HG03159 (cell line): ENCODE measurements around the gene ACIN1.
"Not testable (repeated sequence)": the region's sequence is repeated elsewhere in the genome, so short reads cannot be mapped to it uniquely, and the experiment has no call there.

Experiments
- ATAC-seq: cut with Tn5 transposase; IDR thresholded peaks from one replicate; pipeline ENCODE4 v1.9.1; 2021; ENCODE audit warnings: mild to moderate bottlenecking, moderate library complexity; ENCODE audit not compliant: unreplicated experiment

Gene ACIN1

DNA sequence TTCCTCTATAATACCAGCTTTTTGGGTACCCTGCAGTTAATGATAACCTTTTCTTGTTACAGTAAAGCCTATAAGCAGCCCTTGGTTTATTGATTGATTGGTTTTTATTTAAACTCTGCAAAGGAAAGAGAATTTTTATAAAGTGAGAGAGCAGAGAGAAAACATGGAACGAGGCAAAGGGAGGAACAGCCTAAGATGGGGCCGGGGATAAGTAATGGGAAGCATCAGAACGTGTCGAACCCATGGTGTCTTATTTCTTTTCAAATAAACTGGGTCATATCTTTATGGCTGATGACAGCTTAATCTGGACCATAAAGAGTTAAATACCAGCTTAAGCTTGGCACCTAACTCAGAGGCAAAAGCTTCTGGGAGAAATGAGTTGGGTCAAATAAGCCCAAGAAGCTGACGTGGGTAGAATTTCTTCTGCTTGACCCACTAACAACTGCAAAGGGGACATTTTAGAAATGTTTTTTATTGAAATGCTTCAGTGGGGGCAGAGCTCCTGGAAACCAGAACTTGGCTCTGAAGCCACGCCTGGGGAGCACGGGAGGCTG is 73.0 kb downstream of the ACIN1 start:
- no peak for ATAC-seq

DNA sequence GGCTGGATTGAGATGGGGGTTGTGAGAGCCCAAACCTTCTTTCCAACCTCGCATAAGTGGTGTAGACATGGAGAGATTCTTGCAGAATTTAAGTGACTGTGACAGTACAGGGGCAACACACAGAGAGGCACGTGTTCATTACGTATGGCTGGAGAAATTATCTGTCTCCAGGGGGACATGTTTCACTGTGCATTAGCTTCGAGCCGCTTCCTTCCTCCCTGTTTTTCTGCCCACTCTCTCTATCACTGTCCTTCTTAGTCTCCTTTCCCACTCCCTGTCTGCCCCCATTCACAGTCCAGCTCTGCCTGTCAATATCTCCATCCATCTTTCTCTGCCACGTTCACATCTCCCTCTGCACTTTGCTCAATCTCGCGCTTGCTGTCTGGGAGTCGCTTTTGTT is 73.5 kb downstream of the ACIN1 start:
- no peak for ATAC-seq

GRCh38 chr14:23020143-23021128 is 74.5 kb downstream of the ACIN1 start:
- no peak for ATAC-seq

- no peak for ATAC-seq
Measured at GRCh38 chr14:23018107-23018506, 76.8 kb downstream of the ACIN1 start.

DNA sequence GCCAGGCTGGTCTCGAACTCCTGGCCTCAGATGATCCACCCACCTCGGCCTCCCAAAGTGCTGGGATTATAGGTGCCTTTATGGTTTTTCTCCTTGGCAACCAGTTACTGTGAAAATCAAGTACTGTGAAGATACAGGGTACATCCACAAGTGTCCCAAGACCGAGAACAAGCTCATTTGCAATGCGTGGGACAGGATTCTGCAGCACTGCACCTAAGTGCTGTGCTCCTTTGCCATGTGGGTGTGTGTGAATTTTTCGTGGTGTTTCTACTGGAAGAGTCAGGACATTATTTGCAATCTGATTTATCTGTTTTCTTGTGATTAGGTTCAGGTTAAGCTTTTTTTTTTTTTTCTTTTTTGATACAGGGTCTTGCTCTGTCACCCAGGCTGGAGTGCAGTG is 77.8 kb downstream of the ACIN1 start:
- no peak for ATAC-seq

DNA sequence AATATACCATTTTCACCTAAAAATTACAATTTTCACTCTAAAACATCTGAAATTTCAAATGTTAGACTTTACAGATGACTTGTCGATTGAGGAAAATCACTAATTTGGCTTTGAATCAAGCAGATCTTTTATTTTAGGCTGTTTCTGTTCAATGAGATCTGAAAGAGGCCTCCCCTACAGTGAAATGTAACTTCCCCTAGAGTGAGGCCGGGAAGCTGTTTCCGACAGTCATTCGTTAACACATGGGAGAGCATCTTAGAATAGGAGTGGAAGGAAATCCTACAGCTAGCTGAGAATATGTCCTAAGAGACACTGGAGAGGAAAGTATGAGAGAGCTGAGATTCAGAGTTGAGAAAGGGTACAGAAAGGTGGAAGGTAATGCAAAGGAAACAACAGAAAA is 79.3 kb downstream of the ACIN1 start:
- ATAC-seq: no peak

GRCh38 chr14:23013749-23014054 is 81.2 kb downstream of the ACIN1 start:
- not testable (repeated sequence) for ATAC-seq

- no peak for ATAC-seq
Measured at GRCh38 chr14:23013054-23013748, 81.7 kb downstream of the ACIN1 start.

DNA sequence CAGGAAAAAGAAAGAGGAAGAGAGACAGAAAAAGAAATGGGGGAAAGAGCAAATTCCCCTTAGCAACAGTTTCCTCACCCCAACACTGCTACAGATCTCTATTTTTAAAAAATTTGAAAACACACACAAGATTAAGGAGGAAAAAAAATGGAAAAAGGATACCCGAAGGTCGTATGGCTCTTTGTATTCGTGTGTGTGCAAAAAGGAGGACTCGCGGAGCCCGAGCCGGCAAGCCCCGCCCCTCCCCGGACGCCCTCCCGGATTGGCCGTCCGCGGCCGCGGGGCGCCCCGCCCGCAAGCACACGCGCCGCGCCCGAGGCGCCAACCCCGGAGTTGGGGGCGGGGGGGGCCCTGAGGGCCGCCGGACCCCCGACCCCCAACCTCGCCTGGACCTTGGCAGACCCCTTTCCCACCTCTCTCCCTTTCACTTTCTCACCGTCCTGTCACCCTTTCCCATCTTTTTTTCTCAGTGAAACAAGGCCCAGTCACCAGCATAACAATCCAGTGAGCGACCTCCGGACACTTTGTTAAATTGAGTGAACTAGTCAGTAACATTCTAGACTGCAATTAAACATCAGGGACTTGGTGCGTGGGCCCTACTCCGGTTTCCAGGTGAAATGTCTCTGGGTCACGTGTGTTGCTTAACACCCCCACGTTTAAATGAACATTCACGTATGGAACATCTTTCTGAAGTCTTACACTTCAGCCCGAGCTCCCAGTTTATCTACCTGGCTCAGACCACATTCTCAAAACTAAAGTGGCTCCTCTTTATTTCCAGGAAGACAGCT is 84.8 kb downstream of the ACIN1 start, which contains the start of gene C14orf93:
Gene C14orf93 (minus strand): TSS at position 205 of the 788 bp plus-strand sequence. CDS start 11,120 bp downstream, outside the sequence.
- ATAC-seq: no peak

DNA sequence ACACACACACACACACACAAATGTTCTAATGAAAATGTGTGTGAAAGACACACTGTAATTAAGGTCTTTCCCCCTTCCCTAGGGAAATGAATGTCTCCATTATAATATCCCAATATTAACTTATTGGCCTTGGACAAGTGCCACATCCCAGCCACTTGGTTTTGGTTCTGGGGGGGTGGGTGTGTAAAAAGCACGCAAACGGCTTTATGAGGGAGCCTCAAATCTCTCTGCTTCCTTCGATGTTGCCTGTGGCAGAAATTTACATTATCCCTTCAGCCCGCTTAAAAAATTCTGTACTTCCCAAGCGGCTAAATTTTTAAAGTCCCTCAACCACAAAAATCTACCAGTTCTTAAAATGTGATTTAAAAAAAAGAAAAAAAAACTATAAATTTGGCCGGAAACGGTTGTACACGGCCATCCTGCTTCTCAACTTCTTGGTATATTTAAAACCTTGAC is 85.4 kb downstream of the ACIN1 start:
- no peak for ATAC-seq

DNA sequence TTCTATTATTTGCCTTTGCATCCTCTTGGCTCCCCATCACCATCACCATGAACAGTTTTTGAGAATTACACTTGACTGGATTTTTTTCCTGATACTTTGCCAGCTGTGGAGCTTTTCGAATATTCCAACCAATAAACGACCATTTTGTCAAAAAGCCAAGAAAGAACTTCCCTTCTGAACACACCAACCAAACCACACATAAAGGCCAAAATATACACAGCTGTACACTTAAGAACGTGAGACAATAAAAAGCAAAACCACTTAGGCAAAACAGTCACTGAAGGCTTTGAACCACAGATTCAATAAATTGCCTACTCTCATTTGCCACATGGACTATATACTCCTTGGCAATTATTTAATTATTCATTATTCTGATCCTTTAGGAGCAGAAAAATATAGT is 86.1 kb downstream of the ACIN1 start:
- ATAC-seq: no peak
